HG02763 (cell line): ENCODE results near the gene MYH9.
"Not testable (repeated sequence)": the region's sequence is repeated elsewhere in the genome, so short reads cannot be mapped to it uniquely, and the experiment has no call there.

Experiments
- ATAC-seq: cut with Tn5 transposase; IDR thresholded peaks from one replicate; pipeline ENCODE4 v1.9.1; 2021; ENCODE audit warnings: mild to moderate bottlenecking, moderate library complexity; ENCODE audit not compliant: unreplicated experiment

The MYH9 gene

GRCh38 chr22:36253523-36254490, 134.0 kb downstream of the MYH9 start:
- no peak for ATAC-seq

DNA sequence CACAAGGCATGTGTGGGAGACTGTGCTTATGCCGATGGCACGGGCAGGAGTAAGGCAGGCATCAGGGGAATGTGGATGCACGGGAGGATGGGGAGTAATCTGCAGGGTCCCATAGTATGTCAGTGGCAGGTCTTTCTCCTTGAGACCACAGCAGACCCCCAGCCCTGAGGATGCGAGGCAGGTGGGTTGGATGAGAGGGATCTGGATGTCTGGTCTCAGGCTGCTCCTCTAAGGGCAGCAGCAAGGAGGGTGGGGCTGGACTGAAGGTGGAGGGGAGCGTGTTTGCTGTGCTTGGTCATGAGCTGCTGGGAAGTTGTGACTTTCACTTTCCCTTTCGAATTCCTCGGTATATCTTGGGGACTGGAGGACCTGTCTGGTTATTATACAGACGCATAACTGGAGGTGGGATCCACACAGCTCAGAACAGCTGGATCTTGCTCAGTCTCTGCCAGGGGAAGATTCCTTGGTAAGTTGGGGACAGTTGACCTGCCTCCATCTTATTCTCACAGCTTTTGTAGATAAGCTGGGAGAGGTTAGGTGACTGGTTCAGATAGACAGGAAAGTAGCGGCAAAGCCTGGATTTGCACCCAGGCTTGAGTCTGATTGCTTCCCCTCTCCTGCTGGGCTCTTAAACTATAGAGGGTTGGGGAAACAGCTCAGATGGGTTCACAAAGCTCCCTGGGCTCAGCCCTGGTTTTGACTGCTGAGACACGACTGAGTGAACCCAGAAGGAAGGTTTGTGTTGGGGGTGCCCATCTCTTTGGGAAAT, 134.8 kb downstream of the MYH9 start, which contains the start of gene APOL1:
Gene APOL1 (plus strand): TSS at position 380 of the 769 bp plus-strand sequence. CDS start 1,823 bp downstream, outside the sequence.
- no peak for ATAC-seq

GRCh38 chr22:36251979-36252608, 135.7 kb downstream of the MYH9 start:
- ATAC-seq: not testable (repeated sequence)

- ATAC-seq: not testable (repeated sequence)
Measured at GRCh38 chr22:36250292-36250960, 137.3 kb downstream of the MYH9 start.

DNA sequence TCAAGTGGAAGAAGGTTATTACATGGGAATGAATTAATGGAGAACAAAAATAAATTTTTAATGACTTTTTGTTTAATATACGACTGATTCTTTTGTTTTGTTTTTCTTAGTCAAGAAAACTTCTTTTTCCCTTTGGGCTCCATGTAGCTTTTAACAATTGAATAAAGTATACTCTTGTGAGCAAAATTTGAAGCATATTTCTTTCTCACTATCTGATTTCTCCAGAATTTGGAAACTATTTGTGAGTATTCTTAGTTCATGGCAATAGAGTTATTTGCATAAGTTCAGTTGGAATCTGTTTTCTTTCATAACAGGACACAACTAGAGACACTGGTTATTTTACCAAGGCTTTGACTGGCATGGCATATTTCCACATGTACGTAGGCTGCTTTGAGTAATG, 138.6 kb downstream of the MYH9 start:
- no peak for ATAC-seq

DNA sequence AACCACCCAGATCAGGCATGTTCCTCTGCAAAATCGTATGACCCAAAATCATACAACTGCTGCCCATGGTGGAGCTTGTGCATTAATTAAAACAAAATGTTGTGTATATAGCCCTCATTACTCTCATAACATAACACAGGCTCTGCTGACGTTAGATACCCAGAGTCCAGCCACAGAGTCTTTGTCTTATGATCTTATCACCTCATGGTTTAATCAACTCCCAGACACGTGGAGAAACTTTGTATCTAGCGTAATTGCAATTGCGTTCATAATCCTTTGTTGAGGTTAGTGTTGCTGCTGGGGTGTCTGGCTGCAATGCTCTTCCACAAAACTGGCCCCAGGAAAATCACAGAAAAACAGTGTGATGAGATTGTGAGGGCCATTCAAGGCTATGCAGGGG, 139.8 kb downstream of the MYH9 start:
- ATAC-seq: no peak

DNA sequence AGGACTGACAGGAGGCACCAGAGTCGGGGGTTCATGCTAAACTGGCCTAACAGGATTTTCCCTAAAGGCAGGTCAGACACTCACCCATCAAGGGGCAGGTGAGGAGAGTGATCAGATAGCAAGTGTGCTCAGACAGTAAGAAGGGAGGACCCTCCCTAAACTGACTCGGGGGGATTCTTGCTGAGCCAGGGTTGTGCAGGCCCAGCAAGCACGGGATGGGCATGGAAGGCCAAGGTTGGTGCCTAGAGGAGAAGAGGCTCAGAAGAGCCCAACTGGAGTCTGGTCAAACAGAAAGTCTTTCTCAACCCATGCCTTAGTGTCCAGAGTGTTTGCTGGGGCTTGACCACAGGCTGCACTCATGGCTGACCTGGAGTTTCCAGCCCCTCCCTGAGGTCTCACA, 141.0 kb downstream of the MYH9 start:
- no peak for ATAC-seq

DNA sequence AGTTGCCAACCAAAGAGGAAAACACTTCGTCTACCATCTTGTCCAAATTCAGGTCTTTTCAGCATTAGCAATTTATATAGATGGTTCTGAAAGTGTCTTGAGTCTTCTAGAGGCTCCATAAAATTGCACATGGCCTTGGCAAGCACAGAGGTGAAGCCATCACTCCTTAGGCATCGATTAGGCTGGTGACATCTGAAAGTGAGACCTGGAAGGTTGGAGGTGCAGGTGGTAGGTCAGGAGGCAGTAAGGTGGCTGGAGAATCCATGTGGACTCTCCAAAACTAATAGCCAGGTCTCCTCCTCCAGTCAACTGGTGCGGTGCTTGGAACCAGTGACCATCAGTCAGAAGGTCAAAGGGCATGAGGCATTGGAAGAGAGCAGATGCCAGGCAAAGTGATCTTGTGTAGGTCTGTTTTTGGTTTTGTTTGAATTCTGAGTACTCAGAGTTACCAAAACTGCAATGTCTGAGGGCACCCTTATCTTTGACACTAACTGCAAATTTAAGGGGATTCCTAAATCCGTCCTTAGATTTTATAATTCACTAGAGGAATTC, 141.9 kb downstream of the MYH9 start:
- no peak for ATAC-seq

DNA sequence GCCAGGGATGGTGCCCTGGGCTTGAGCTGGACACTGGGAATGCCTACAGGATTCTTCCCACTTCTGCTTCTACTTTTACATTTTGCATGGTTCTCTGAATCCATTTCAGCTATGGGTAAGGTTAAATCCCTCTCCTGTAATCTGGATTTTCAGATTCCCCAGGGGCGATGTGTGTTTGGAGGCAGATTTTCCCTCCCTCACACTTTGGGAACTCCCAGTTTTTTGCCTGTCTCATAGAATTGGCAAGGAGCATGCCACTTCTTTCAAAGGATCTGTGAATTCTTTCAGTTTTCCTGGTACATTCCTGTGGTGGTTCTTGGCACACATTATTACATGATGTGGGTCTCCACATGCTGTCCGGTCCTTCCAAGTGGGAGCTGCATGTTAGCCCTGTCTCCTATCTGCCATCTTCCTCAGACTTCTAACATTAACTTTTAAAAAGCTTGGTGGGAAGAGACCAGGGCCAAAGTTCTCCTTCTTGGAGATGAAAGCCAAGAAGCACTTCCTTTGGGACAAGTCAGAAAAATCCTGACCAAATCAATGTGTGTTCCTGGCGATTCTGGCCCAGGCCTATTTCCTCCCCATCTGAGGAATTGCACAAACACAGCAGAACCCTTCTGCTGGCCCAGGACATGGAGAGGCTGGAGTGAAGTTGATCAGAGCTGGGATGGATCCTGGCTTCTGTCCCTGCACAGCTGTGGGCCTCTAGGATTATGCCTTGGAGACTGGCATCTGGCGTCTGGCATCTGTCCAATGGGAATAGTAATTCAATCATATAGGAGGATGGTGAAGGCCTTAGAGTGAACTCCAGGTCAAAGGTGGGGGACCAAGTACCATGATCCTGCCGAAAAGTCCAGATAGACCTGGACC, 143.0 kb downstream of the MYH9 start:
- no peak for ATAC-seq

DNA sequence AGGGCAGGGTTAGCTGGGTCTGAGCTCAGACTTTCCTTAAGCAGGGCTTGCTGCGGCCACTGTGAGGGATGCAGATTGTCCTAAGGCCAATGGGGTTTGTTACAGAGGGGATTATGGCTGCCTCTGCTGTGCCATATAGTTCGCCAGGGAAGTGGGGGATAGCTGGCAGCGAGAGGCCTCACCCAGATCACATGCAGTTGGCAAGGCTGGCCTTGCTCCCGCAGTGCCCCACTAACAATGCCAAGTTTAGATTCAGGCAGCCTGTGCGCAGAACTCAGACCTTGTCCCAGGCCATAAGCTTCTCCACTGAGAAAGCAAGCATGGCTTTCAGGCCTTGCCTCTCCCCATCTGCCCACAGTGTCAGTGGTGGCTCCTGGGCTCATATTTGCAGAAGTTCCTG, 143.8 kb downstream of the MYH9 start:
- ATAC-seq: no peak

- ATAC-seq: peak; percentile 92
Measured at GRCh38 chr22:36239401-36240171, 148.2 kb downstream of the MYH9 start, which contains the start of gene APOL2. APOL2 (minus strand) TSS chr22:36239527; CDS start chr22:36233162, 6,365 bp downstream.

- no peak for ATAC-seq
Measured at GRCh38 chr22:36239150-36239400, 148.7 kb downstream of the MYH9 start.

GRCh38 chr22:36238373-36239149, 149.2 kb downstream of the MYH9 start:
- no peak for ATAC-seq

DNA sequence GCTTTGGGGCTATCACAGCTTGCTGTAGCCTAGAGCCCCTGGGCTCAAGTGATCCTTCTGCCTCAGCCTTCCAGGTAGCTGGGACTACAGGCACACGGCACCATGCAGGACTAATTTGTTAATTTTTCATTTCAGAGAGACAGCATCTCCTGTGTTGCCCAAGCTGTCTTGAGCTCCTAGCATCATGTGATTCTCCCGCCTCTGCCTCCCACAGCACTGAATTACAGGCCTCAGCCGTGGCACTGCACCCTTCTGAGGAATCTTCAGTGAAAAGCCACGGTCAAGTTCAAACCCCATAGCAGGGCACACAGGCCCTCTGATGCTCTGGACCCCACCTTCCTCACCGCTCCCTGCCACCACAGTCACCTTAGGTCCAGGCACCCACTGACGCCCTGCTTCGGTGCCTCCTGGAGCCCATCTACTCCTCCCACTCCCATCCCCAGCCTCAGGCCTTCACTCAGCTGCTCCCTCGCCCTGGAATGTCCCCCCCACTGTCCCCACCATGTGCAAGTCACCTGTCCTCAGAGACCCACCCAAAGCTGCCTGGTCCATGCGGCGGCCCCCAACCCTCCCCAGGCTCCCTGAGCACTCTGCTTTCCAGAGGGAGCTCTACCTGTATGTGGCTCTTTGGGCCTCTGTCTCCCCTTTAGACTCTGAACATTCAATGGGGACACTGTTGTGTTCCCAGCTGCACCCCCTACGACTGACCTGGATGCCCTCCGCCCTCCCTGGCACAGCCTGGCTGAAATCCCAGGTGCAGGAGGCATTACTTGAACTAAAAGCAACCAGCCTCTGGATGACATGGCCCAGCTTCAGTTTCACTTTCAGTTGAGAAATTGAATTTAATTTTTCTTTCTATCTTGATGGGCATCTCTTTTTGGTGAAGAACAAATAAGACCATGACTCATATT, 150.1 kb downstream of the MYH9 start:
- no peak for ATAC-seq

DNA sequence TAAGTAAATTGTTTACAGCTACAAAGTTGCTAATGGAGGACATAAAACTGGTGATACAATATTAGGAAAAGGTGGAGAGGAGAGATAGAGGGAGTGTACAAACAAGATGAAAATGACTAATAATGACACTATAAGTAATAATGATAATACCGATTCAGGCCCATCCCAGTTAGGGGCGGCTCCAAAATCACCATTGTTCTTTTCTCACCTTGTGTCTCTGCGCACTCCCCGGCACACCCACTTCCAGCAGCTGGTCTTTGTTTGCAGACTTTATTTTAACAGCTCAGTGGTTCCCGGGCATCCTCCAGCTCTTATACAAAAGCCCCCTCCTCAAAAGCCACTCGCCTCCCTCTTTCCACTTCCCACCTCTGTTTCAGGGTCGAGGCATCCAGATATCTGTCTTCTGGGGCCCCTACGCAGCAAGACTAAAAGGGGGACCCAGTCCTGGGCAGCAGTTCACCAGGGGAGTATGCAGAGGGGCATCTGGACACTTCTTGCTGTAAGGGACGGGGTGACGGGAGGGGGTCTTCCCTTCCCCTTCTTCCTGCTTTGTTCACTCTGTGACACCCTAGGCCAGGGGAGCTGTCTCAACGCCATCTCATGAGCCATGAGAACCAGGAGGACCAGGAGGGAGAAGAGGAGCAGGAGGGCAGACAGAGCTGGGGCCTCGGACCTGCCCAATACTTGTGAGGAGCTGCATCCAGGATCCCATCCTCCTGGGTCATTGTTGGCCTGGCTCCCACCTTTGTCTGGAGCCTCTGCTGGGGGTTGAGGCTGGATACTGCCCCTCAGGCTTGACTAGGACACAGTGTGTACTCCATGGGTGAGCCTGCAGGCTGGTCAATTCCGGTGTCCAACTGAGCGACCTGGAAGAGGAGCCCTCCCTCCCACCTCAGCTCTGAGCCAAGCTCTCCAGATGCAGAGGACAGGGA, 151.1 kb downstream of the MYH9 start:
- no peak for ATAC-seq

GRCh38 chr22:36235585-36235984, 152.2 kb downstream of the MYH9 start:
- ATAC-seq: no peak
